ENCODE measurements around the gene GLUD1.
"Not testable (repeated sequence)": the region's sequence is repeated elsewhere in the genome, so short reads cannot be mapped to it uniquely, and the experiment has no call there.

Gene GLUD1

DNA sequence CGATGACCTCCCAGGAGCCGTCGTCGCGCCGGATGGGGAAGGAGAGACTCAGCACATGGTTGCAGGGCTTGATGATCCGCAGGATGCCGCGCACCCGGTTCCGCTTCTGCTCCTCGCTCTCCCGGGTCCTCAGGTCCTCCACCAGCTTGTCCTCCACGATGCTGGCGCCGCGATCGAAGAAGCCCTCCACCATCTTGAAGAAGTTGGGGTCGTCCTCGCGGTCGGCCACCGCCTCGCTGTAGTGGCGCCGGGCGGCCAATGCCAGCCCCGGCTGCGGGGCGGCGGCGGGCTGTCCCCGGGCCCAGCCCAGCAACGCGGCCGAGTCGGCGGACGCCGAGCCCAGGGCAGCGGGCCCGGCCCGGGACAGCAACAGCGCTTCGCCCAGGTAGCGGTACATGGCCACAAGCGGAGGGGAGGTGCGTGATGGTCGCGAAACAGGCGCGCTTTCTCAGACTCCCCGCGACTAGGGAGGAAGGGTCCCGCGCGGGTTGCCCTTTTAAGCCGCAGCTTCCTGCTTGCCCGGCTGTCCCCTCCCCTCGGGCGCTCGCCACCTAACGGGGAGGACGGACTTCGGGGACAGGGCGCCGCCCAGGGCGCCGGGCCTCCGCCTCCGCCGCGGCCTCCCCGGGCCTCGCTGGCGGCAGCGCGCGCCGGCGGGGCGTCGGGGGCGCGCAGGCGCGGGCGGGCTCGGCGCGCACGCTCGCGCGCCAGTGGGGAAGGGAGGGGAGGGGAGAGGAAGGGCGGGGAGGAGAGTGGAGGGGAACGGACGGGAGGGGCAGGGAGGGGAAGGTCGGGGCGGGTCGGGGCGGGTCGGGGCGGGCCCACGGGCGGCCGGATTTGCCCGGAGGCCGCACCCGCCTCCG lies at the start of gene GLUD1, which contains the start of gene SHLD2:
Gene GLUD1, minus strand, starts transcription at position 471 of the 863 bp plus-strand sequence. Its CDS starts 74 bp downstream, at position 397.
Gene SHLD2, plus strand, starts transcription at position 834 of the 863 bp plus-strand sequence. CDS start 56,149 bp downstream, outside the sequence.
- peak; percentile 40 for DNase-seq

DNA sequence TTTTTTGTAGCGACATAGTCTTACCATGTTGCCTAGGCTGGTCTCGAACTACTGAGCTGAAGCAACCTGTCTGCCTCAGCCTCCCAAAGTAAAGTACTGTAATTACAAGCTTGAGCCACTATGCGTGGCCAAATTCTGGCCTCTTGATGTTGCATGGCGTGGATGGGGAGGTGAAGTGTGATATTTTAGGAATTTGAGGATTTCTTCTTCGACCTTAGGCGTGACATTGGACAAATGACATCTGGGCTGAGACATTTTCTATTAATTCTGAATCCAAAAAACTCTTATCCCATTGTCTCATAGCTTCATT lies 48.4 kb upstream of the GLUD1 start:
- not testable (repeated sequence) for DNase-seq

DNA sequence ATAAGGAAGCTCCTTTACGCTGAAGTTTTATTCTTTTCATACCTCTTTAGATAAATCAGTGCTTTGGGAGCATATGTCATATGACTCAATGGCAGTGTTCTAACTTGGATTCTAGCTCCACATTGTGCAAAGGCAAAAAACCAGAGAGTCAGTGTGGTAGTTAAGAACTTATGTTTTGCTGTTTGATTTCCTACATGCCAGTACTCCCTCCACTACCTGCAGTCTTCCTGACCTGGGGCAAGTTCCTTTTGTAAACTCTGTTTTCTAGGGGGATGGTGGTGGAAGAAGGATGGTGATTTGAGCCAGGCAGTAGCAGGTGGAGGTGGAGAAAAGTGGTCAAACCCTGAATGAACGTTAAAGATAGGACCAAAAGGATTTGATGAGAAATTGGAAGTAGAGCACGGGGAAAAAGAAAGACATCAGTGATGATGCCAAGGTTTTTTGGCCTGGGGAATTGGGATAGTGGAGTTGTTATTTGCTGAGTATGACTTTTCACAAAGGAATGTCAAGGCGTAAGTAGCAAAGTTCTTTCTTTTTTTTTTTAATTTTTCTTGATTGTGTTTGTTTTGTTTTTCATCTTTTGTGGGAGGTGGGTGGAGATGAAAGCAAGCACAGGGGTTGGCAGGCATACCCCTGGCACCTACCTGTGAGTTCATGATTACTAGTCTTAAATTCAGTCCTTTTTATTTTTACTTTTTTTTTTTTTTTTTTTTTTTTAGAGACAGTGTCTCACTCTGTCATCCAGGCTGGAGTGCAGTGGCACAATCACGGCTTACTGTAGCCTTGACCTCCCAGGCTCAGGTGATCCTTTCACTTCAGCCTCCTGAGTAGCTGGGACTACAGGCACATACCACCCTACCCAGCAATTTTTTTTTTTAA lies 47.8 kb upstream of the GLUD1 start:
- DNase-seq: not testable (repeated sequence)

DNA sequence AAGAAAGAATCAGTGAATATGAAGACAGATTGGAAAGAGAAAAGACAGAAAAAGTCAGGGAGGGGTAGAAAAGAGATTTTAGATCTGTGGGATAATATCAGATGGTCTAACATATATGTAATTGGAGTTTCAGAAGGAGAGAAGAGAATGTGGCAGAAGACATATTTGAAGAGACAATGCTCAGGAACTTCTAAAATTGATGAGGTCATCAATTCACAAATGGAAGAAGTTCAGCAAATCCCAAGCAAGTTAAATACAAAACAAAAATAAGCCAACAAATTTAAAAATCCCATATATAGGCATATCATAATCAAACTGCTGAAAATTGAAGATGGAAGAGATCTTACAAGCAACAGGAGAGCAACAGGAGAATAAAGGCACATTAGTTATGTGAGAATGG lies 42.8 kb upstream of the GLUD1 start:
- DNase-seq: not testable (repeated sequence)

DNA sequence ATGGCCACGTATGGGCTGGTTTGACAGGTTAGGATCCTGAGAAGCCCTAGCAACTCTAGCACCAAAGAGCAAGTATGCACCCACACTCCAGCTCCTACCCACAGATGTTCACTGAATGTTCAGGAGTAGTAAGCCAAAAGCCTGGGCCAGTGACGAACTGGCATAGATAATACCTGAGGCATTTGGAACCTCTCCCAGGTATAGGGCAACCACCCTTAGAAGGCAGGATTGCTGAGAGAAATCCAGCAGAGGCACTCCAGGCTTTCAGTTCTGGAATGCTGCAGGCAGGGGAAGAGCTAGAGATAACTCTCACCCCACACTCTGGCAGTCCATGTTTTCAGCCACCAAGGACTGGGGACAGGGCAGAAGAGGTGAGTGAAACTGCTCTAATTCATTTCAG lies 39.8 kb upstream of the GLUD1 start:
- not testable (repeated sequence) for DNase-seq

DNA sequence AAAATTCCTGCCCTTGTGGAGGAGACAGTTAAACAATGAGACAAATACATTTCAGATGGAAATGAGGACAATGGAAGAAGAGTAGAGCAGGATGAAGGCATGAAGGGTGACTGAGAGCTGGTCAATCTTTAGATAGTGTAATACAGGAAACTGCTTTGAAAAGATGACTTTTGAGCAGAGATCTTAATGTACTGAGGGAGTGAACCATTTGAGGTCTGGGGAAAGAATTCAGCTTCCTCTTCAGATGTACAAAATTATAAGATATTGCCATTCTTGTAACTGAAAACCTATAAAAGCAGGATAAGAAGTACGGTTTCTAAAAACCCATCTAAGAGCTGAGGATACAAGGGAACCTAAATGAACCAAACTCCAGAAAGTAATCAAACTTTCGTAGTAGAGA lies 39.3 kb upstream of the GLUD1 start:
- not testable (repeated sequence) for DNase-seq

DNA sequence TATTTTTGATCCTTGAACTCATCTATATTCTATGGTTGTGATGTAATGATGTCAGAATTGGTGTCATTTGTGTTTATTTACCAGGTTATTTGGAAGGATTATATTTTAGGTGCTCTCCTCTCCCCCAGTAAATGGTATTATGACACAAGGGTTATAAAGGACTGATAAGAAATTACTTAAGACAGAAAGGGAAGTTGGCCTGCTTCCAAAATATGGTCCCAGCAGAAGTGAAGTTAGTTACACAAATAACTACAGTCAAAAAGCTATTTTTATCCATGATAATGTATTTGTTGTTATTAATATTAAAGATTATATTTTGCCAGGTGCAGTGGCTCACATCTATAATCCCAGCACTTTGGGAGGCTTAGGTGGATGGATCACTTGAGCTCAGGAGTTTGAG lies 37.5 kb upstream of the GLUD1 start:
- DNase-seq: not testable (repeated sequence)

DNA sequence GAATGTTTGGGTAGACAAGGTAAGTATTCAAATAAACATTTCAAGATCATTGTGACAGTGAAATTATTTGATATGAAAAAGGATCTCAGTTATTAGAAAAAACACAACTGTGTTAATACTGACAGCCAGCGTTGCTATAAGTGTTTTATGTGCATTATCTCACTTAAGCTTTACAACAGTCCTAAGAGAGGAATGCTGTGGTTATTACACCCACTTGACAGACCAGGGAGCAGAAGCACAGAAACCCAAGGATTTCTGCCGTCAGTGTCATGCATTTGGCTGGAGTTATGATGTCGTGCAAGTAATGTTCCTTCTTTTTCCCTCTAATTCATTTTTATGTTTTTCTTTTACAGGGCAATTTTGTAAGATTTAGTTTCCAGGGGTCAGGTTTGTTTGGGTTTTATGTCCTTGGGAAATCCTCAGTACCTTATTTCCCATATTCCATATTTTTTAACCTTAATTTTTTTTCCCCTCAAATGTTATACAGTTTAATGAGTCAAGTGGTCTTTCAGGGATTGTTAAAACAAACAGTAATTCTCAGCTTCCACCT lies 33.0 kb upstream of the GLUD1 start:
- not testable (repeated sequence) for DNase-seq

DNA sequence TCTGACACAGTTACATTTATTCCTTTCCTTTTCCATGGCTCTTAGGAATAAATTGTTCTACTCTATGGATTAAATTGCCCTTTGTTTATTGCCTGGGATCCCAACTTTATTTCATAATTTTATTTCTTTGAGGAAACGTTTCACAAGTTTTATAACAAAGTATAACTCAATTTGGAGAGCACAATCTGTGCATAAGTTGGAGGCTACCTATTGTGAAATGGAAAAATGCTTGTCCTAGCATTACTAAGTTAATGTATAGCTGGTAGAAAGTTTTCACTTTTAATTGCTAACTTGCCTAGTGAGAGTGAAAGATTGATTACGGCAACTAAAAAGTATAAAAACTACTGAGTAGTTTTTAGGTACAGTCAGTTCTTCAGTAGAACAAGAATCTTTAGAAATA lies 32.4 kb upstream of the GLUD1 start:
- DNase-seq: not testable (repeated sequence)

DNA sequence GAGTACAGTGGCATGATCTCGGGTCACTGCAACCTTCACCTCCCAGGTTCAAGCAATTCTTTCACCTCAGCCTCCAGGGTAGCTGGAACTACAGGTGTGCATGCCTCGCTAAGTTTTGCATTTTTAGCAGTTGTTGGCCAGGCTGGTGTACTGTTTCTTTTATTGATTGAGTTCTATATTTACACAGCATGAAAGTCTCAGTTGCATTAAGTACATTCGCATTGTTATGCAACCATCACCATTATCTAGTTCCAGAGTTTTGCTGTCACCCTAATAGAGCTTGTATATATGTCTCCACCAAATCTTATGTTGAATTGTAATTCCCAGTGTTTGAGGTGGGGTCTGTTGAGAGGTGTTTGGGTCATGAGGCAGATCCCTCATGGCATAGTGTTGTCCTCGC lies 28.7 kb upstream of the GLUD1 start:
- DNase-seq: not testable (repeated sequence)

DNA sequence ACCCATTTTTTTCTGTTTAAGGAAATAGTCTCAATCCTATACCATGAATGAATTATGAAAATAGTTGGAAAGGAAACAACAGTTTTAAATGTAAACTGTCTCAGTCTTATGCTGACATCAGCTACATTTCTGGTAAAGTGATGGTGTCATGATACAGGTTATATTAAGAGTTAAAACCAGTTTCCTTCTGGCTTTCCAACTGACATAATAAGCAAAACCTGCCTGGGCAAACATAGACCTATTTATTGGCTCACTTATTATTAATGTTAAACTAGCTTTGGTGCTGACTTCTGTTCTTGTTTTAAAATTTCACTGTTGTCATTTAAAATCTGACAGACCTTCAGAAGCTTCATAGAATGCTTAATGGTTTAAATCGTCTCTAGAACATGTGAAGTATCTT lies 24.4 kb upstream of the GLUD1 start:
- not testable (repeated sequence) for DNase-seq

DNA sequence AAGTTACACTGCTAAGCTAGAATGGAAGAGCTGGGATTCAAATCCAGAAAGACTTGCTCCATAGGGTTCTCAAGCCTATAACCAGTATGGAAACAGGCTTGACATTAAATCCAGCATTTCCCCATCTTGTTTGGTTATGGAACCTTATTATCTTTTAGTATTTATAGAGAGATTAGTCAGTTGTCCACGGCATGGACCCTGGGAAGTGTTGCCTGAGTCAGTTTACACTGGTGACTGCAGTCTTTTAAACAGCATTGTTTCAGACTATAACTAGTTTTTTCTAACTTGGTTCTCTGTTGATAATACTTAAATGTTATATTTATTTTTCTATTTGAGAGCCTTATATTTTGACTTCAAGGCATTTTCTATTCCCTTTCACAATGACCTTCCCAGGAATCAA lies 23.5 kb upstream of the GLUD1 start:
- DNase-seq: not testable (repeated sequence)

DNA sequence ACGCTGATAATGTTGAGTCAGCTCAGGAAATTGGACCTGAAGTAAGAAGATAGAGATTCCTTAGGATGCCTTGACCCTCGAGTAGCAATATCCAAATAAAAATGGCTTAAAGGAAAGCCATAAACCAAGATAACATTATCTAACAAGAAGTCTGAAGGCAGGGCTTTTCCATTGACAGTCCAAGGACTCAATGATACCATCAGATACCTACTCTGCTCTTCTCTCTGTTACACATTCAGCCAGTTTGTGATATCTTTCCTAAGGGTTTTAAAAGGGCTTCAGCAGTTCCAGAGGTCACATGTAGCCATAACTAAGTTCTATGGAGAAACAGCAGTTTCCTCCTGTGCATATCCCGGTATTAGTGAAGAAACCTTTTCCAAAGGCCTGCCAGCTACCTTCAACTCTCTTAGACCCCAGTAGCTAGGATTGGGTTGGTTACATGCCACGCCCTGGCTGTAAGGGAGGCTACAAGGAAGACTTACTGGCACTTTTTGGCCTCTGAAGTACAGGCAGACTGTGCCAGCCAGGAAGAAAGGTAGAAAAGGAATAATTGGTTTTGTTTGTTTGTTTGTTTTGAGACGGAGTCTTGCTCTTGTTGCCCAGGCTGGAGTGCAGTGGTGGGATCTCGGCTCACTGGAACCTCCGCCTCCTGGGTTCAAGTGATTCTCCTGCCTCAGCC lies 10.9 kb upstream of the GLUD1 start:
- DNase-seq: no peak

DNA sequence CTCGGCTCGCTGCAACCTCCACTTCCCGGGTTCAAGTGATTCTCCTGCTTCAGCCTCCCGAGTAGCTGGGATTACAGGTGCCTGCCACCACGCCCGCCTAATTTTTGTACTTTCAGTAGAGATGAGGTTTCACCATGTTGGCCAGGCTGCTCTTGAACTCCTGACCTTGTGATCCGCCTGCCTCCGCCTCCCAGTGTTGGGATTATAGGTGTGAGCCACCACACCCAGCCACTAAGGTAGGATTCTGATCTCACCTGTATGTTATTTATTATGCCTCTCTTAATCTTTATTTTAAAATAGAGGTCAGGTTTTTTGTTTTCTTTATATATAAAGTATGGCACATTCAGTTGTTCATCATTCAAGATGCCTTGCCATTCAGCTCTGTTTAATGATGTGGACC lies 10.1 kb upstream of the GLUD1 start:
- not testable (repeated sequence) for DNase-seq

DNA sequence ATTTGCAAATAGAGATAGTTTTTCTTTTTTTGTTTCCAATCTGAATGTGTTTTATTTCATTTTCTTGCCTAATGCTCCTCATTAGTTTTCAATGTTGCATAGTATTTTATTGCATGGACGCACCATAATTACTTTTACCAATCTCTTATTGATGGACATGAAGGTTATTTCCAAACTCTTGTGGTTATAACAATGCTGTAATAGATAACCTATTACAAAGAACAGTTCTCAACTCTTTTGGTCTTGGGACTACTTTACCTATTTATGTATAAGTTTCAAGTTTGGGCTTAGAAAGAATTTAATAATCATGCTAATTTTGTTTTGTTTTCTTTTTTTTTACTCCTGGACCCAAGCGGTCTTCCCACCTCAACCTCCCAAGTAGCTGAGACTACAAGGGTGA lies 7.4 kb upstream of the GLUD1 start:
- DNase-seq: no peak

DNA sequence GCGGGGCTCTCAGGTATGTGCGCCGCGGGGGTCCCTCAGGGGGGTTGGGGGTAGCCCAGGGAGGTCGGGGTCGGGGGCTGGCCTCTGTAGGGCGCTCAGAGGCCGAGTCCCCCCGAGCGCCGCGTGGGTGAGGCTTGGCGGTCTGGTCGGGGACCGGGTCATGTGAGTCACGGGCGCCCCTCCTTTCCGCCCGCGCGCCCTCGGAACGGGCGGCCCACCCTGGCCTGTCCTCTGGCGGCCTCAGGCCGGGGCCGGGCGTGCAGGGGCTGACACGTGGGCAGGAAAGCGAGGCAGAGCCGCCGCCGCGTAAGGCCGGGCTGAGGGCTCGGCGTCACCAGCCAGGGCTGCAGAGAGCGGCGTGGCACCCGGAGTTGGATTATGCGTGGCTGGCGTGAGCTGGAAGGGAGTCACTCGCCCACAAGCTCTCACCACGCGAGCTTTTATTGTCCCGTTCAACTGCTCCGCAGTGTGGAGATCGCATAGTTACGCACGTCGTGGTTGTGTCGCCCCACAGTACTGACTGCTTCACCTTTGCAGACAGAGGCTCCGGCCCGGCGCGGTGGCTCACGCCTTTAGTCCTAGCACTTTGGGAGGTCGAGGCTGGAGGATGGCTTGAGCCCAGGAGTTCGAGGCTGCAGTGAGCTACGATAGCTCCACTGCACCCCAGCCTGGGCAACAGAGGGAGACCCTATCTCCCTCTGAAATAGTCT lies 748 bp upstream of the GLUD1 start:
- peak; percentile 16 for DNase-seq

DNA sequence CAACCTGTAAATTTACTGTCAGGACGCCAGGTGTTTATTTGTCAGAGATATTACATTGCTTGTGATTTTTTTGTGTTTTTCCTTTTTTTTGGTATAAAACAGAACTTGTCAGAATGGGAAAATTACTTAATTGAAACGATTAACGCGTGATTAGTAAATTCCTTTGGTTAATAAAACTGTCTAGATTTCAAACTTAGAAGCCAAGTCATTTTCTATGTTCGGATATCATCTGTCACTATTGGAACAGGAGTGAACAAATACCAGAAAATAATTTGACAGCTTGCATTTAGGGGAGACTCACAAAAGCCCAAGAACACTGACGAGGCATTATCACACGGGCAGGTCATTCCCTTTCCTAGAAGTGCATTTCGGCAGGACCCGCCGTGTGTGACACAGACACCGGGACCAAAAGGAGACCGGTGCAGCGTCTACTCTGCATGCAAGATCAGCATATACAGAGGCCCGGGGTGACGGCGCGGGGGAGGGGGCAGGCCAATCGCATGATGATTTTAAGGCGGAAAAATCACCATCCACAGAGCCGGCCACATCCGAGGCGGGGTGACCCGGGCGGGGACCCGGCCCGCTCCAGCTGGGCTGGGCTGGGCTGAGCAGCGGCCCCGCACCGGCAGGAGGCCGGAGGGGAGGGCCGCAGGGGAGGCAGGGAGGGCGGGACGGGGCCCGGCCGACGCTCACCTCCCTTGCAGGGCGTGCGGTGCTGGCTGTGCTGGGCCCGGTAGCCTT lies 841 bp downstream of the GLUD1 start:
- peak; percentile 5 for DNase-seq

DNA sequence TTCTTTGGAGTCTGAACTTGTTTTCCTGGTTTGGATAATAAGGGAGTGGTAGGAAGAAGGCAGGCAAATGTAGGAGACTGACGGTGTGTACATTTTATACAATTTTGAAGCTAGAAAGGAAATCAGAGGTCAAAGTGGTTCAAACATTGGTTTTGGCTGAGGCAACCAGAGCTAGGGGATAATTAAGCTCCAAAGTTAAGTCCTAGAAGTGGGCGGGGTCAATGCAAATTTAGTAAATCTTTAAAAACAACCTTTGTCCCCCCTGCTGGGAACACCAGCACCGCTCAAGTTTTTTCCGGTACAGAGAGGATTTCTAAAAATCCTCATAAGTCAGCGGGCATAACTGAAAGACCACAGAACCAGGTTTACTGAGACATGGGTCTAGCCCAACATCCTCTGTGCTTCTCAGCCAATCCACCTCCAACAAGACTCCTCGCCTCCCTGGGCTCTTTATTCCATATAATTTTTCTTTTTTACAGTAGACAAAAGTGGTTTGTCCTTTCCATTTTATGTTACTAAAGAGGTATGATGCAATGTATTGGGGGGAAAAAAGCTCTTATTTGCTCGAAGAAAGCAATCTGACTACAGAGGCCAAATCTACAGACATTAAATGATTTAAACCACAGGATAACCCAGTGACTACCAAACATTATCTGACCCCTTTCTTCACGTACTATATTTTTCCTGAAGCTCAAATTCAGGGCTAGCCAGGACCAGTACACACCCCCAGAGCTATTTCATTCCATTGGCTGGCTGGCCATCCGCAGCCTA lies 1.6 kb downstream of the GLUD1 start:
- no peak for DNase-seq

DNA sequence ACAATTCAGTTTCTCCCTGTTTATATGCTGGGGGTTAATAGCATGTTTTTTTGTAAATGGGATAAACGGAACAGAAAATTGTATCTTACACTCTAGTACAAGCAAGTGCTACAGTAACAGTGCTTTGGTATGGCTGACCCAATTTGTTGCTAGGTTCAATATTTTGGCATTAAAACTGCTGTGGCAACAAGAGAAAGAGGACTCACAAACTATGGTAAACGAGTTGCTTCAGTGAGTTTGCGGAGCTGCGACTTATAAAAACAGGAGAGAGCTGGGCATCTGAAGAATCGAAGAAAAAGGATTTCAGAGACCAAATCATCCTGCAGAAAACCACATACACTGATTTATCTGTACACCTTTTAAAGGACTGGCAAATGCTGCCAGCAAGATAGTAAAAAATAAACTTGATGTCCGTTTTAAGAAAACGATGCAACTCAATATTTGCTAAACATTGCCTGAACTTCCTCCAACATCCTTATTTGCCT lies 2.2 kb downstream of the GLUD1 start:
- no peak for DNase-seq

DNA sequence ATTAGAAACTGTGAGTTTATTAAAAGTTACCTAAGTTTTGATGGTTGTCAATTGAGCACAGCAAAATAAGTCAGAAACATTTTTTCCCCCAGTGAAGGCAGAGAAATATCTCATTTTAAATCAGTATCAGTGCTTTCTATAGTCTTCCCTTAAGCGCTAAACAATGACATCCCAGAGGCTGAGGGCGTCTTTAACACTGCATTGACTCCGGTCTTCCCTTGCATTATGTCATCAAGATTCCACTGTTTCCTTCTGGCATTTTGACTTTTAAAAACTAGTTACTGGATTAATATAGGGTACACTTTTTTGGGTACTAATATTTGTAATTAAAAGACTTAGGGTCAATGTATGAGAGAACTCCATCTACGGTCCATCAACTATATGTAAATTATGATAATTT lies 3.9 kb downstream of the GLUD1 start:
- DNase-seq: no peak

DNA sequence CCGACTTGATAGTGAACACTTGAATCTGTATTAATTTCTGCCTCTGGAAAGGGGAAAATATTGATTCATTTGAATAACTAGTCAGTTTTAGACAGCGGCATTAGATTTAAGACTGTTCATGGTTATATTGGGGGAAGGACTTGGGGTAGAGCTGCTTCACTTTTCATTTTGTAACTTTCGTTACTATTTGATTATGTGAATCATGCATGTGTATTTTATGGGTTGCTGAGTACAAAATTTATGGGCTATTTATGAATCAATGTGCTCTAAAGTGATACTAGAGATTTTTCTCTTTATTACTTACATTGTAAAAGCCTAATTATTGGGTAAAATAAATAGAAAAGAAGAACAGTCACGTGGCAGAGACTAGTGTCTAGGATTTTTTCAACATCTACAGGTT lies 4.9 kb downstream of the GLUD1 start:
- no peak for DNase-seq
